GM12864 (cell line): ENCODE results near the gene EEFSEC.

Experiments
- DNase-seq: peaks from one replicate; pipeline ENCODE4 v3.0.0-alpha.2; 2011; ENCODE audit warnings: low read depth
- H3K4me3 ChIP-seq: 2 replicates; pipeline ENCODE4 v1.5.1; 2011; ENCODE audit warnings: mild to moderate bottlenecking, low read depth, low read length, control low read depth
- TF ChIP-seq, protein P1 (sequence below): IDR thresholded peaks from 2 replicates; pipeline ENCODE4 v1.5.1; 2011; ENCODE audit warnings: low read depth, mild to moderate bottlenecking, moderate library complexity, low read length, control low read depth, inconsistent platforms; ENCODE audit errors: missing control alignments

The EEFSEC gene

GRCh38 chr3:128381609-128382008 lies 228.3 kb downstream of the EEFSEC start:
- no peak overlapping the region for H3K4me3 ChIP-seq
- no peak for DNase-seq
- TF ChIP-seq, protein P1, sequence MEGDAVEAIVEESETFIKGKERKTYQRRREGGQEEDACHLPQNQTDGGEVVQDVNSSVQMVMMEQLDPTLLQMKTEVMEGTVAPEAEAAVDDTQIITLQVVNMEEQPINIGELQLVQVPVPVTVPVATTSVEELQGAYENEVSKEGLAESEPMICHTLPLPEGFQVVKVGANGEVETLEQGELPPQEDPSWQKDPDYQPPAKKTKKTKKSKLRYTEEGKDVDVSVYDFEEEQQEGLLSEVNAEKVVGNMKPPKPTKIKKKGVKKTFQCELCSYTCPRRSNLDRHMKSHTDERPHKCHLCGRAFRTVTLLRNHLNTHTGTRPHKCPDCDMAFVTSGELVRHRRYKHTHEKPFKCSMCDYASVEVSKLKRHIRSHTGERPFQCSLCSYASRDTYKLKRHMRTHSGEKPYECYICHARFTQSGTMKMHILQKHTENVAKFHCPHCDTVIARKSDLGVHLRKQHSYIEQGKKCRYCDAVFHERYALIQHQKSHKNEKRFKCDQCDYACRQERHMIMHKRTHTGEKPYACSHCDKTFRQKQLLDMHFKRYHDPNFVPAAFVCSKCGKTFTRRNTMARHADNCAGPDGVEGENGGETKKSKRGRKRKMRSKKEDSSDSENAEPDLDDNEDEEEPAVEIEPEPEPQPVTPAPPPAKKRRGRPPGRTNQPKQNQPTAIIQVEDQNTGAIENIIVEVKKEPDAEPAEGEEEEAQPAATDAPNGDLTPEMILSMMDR: no peak

- TF ChIP-seq, protein P1: no peak
- no peak for DNase-seq
- H3K4me3 ChIP-seq: no peak overlapping the region
Measured at GRCh38 chr3:128382221-128382807, 229.0 kb downstream of the EEFSEC start.

DNA sequence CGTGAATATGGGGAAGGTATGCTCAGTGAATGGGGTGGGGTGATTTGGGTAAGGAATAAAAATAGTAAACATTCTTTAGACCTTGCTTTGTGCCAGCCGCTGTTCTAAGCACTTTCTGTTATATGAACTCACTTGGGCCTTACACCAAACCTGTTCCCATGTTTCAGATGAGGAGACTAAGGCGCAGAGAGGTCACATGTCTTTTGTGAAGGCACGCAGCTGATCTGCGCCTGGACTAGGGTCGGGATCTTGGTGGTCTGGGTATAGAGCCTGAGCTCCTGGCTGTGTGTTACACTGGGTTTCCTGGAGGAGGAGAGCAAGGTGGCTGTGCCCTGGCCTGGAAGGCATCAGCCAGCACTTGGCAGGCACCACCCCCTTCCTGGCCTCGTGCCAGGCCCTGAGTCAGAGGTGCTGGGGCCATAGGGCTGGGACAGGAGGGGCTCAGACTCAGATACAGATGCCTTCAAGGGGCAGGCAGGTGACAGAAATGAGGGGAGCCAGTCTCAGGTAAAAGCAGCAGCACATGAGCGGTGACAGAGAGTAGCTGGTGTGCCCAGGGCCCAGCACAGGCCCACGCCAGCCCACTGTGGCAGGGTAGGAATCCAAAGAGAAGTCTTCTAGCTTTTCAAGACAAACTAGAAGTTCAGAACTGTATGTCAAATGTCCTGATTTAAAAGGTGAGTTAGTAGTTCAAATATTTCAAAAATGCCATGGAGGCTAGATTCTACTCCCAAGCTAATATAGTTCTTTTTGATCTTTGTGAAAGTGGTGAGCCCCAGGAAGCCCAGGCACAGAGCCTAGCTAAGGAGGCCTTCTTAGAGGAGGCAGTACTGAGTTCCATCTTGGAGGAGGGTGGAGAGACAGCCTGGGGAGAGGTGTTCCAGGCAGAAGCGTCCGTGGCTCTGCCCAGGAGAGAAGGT lies 230.3 kb downstream of the EEFSEC start:
- no peak overlapping the region for H3K4me3 ChIP-seq
- no peak for DNase-seq
- TF ChIP-seq, protein P1: no peak

- no peak for DNase-seq
- TF ChIP-seq, protein P1: no peak
- no peak overlapping the region for H3K4me3 ChIP-seq
Measured at GRCh38 chr3:128385080-128385832, 232.0 kb downstream of the EEFSEC start.

DNA sequence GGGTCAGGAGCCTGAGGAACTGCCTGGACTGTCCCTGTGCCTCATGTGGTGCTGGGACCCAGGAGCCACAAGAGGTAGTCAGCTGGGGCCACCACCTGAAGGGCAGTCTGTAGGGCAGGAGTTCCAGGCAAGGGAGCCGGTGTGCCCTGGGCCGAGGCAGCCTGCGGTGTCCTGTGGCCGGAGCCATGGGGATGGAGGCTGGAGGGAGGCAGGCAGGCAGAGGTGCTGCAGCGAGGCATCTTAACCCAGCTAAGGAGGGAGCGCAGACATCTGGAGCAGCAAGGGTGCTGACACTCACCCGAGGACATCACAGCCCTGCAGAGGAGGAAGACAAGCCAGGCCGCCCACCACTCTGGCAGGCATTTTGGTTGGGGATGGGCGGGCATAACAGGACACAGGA lies 235.7 kb downstream of the EEFSEC start:
- no peak for DNase-seq
- no peak overlapping the region for H3K4me3 ChIP-seq
- TF ChIP-seq, protein P1: no peak

DNA sequence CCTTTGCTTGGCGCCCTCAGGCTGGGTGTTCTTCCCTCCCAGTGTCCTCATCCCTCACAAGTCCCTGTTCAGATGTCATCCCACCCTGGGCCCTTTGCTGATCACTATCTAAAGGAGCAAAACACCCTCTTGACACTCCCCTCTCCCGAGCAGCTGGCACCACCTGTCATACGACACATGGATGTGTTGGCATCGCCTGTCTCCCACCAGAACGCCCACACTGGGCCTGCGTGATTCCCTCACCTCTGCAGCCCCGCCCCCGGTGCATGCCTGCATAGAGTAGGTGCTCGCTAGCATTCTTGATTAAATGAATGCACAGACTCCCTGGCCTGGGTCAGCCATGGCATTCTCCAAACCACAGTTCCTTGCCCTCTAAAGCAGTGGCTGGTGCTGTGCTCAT lies 237.6 kb downstream of the EEFSEC start:
- DNase-seq: no peak
- no peak overlapping the region for H3K4me3 ChIP-seq
- TF ChIP-seq, protein P1: no peak
